H4 (cell line): Measurements from ENCODE around the gene SH3BP4. TPM values are rescaled to one million over a fixed set of nuclear protein-coding genes. Genes with fewer than 3 reads are reported as not detected.
A peak's percentile ranks its signal among the peaks of the same experiment; 100 is the strongest.

Experiments used
- DNase-seq: peaks from one replicate; pipeline ENCODE4 v3.0.0-alpha.2; 2015; ENCODE audit warnings: low spot score
- total RNA-seq: library from RNA; depleted of rRNA; stranded (reverse); fragments of >200 nt; shearing (Covaris generic); gene quantifications from 2 replicates; pipeline ENCODE4 v1.2.3, GENCODE V29; 2014; rRNA removed

SH3BP4 gene, protein sequence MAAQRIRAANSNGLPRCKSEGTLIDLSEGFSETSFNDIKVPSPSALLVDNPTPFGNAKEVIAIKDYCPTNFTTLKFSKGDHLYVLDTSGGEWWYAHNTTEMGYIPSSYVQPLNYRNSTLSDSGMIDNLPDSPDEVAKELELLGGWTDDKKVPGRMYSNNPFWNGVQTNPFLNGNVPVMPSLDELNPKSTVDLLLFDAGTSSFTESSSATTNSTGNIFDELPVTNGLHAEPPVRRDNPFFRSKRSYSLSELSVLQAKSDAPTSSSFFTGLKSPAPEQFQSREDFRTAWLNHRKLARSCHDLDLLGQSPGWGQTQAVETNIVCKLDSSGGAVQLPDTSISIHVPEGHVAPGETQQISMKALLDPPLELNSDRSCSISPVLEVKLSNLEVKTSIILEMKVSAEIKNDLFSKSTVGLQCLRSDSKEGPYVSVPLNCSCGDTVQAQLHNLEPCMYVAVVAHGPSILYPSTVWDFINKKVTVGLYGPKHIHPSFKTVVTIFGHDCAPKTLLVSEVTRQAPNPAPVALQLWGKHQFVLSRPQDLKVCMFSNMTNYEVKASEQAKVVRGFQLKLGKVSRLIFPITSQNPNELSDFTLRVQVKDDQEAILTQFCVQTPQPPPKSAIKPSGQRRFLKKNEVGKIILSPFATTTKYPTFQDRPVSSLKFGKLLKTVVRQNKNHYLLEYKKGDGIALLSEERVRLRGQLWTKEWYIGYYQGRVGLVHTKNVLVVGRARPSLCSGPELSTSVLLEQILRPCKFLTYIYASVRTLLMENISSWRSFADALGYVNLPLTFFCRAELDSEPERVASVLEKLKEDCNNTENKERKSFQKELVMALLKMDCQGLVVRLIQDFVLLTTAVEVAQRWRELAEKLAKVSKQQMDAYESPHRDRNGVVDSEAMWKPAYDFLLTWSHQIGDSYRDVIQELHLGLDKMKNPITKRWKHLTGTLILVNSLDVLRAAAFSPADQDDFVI
- total RNA-seq: 63.9 and 78.6 TPM in 2 replicates

GRCh38 chr2:234951664-234952269 lies at the start of gene SH3BP4:
Gene SH3BP4, plus strand, starts transcription at chr2:234952017. Its CDS starts 82,986 bp downstream, at chr2:235035003.
- DNase-seq: no peak

DNA sequence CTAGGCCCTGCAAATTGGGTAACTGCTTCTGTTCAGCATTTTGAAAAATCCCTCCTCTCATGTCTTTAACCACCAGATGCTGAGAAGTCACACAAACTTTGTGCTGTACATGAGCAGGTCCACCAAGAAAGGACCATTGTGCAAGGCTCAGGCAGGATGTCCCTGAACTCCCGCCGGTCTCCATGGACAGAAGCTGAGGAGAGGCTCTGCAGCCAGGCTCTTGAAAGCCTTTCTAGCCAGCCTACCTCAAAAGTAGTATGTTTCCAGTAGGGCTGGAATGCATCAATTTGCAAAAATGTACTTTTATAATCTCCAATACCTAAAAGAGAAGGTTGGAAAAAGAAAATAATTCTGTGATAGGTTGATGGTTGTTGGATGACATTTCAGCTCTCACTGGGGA lies 47.0 kb upstream of the SH3BP4 start:
- DNase-seq: no peak

DNA sequence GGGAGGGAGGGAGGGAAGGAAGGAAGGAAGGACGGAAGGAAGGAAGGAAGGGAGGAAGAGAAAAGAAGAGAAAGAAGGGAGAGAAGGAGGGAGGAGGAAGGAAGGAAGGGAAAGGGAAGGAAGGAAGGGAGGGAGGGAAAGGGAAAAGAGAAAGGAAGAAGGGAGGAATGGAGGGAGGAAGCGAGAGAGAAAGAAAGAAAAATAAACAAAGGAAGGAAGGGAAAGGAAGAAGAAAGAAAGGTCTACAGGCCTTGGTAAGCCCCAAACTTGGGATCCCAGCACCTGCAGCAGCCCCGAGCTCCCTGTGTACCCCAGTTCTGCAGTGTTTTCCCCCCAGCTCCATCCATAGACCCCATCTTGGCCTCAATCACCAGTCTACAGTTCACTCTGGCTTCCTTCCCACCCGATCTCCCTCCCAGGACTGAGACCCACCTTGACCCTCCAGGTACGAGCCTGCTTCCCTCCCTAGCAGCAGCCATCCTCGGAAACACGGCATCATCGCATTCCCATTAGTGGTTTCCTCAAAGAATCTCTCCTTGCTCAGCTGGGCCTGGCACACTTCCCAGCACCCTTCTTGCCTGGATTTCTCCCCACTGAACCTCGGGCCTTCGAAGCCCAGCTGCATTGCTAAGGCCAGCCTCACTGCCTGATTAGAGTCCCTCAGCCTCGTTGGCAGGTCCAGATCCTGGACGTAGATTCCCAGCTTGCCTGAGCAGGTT lies 46.1 kb upstream of the SH3BP4 start:
- DNase-seq: peak; percentile 32

DNA sequence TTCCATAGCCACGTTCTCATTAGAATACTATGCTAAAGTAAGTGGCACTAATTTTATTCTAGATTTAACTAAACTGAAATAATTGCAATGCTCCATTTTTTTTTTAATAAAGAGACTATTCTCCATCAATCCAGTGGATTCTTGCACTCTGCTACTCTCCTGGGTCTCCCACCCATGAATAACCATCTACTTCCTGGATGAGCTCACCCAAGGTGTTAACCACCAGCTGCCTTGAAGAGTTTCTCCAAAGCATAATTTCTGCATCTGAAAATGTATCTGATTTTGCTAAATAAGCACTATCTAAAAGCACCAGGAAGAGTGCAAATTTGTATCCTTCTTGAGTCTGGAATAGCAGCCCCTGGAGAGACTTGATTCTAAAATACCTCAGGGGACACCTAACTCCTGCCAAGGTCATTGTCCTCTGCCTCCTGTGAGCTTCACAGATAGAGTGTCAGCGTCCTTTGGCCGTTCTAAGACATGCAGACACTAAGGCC lies 41.6 kb upstream of the SH3BP4 start:
- no peak for DNase-seq

- DNase-seq: peak; percentile 30
Measured at GRCh38 chr2:234911271-234911670, 40.5 kb upstream of the SH3BP4 start.

DNA sequence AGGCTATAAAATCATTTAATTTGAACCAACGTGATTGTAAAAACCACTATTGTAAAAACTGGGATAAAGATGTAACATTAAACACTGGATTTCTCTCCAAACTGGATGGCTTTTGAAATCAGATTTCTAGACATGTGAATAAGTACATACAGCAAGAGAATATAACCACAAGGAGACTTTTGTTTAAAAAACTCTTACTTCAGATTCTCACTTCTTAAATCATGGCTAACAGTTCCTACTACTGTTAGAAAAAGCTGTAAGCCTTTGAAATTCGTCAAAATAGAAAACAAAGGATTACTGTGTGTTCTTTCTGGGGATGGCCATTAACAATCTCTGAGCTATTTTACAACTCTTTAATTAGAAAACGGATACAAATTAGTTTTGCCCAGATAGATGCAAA lies 39.4 kb upstream of the SH3BP4 start:
- no peak for DNase-seq

DNA sequence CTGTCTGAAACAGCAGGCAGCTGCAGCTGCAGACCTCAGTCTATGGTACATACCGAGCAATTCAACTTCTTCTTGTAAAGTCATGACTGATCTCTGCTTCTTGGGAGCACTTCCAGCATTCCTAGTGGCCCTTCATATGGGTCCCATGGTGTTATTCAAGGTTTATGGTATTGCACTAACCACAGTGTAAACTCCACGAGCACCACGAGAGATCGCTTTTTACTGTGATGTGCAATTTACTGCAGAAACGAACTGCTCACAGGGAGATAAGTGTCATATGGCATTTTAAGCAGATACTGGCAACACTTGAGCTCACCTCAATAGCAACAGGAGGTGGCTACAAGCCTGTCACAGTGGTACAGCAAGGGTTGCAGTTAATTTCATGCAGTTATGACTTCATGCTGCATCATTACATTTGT lies 38.6 kb upstream of the SH3BP4 start:
- DNase-seq: peak; percentile 18

- no peak for DNase-seq
Measured at GRCh38 chr2:234914371-234915154, 37.3 kb upstream of the SH3BP4 start.

GRCh38 chr2:234916674-234917073 lies 35.1 kb upstream of the SH3BP4 start:
- DNase-seq: no peak

DNA sequence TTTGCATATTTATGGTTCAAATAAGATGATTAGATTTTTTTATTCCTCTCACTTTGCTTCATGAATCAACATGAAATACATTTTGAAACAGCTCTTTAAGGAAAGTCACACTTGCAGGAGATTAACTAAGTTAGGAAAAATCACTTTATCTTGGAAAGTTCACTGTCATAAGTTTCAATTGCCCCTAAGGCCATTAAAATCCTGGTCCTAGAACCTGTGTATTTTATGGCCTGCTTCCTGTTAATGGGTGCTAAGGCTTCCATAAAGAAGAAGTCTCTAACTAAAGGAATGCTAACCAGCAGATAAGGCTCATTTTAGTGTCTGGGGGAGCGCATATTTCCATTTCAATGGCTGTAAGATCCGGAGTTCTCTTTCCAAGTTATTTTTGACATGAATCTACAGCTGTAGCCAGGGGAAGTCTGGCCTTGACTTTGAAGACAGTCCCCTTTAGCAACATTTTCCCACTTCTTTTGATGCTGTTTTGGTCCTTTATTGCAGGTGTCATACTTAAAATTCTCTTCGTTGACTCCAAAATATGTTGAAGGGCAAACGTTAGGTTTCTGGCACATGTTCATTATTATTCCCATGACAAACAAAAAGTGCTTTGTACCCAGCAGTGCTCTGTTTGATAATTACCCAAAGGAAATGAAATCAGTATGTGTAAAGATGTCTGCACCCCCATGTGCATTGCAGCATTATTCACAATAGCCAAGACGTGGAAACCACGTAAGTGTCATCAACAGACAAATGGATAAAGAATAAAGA lies 34.4 kb upstream of the SH3BP4 start:
- DNase-seq: no peak

- peak; percentile 29 for DNase-seq
Measured at GRCh38 chr2:234919711-234920110, 32.1 kb upstream of the SH3BP4 start.

GRCh38 chr2:234920836-234921235 lies 31.0 kb upstream of the SH3BP4 start:
- DNase-seq: no peak

DNA sequence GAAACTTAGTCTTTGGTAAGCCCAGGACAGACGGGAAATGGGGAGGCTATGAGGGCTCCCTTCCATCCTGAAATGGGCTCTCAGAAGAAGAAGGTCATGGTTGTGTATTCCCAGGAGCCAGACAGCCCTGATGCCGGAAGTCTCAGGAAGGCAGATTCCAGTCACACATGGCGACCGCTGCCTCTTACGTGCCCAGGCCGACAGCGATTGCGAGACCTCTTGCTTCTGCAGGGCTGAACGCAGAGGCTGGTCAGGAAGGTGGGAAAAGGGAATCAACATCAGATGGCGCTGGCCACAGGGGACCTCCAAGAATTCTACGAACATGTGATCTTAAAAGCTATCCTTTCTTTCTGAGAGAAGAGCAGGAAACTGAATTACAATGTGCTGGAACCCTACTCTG lies 22.8 kb upstream of the SH3BP4 start:
- no peak for DNase-seq

DNA sequence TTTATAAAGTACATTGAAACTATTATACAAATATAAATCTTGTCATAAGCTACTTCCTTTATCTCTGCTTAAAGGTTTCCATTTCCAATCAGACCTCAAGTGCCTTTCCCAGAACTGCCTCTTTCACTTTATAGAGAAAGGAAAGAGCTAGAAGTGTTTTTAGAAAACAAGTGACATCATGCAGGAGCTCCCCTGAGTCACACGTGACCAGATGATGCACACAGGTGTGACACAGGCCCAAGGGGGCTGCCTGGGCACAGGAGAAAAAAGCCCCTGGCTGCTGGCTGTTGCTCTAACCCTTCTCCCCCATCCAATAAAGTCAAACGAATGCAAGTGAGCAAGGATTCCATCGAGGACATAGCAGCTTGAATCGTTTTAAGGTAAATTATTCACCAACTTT lies 21.4 kb upstream of the SH3BP4 start:
- no peak for DNase-seq

GRCh38 chr2:234931371-234931770 lies 20.4 kb upstream of the SH3BP4 start:
- no peak for DNase-seq

GRCh38 chr2:234932591-234933168 lies 19.1 kb upstream of the SH3BP4 start:
- DNase-seq: no peak

- no peak for DNase-seq
Measured at GRCh38 chr2:234935311-234935710, 16.5 kb upstream of the SH3BP4 start.

- DNase-seq: no peak
Measured at GRCh38 chr2:234939576-234939975, 12.2 kb upstream of the SH3BP4 start.

- DNase-seq: no peak
Measured at GRCh38 chr2:234939996-234940395, 11.8 kb upstream of the SH3BP4 start.
